Putamen (tissue), 1 donor: Measurements from ENCODE around the gene PLXNA4.

Experiments
- DNase-seq: peaks from one replicate; pipeline ENCODE4 v3.0.0-alpha.2; 2016; ENCODE audit warnings: low spot score

Gene PLXNA4

GRCh38 chr7:132112106-132112505 lies 464.2 kb downstream of the PLXNA4 start:
- DNase-seq, result no peak

GRCh38 chr7:132110692-132111091 lies 465.6 kb downstream of the PLXNA4 start:
- DNase-seq, result no peak

- no peak for DNase-seq
Measured at GRCh38 chr7:132109769-132110168, 466.5 kb downstream of the PLXNA4 start.

GRCh38 chr7:132108563-132108962 lies 467.7 kb downstream of the PLXNA4 start:
- no peak for DNase-seq

- no peak for DNase-seq
Measured at GRCh38 chr7:132106491-132106890, 469.8 kb downstream of the PLXNA4 start.

GRCh38 chr7:132105096-132105495 lies 471.2 kb downstream of the PLXNA4 start:
- DNase-seq, result no peak

- DNase-seq, result no peak
Measured at GRCh38 chr7:132103718-132104117, 472.6 kb downstream of the PLXNA4 start.

- peak; percentile 23 for DNase-seq
Measured at GRCh38 chr7:132102942-132103341, 473.3 kb downstream of the PLXNA4 start.

GRCh38 chr7:132102391-132102790 lies 473.9 kb downstream of the PLXNA4 start:
- DNase-seq, result no peak

GRCh38 chr7:132100981-132101380 lies 475.3 kb downstream of the PLXNA4 start:
- DNase-seq, result no peak

- DNase-seq, result no peak
Measured at GRCh38 chr7:132100483-132100882, 475.8 kb downstream of the PLXNA4 start.

- DNase-seq, result no peak
Measured at GRCh38 chr7:132099163-132099562, 477.1 kb downstream of the PLXNA4 start.

- no peak for DNase-seq
Measured at GRCh38 chr7:132098327-132098726, 477.9 kb downstream of the PLXNA4 start.

- DNase-seq, result no peak
Measured at GRCh38 chr7:132097550-132098134, 478.6 kb downstream of the PLXNA4 start.

GRCh38 chr7:132095111-132095765 lies 481.0 kb downstream of the PLXNA4 start:
- no peak for DNase-seq

GRCh38 chr7:132092106-132092505 lies 484.2 kb downstream of the PLXNA4 start:
- no peak for DNase-seq

- DNase-seq, result no peak
Measured at GRCh38 chr7:132091706-132092105, 484.6 kb downstream of the PLXNA4 start.

- no peak for DNase-seq
Measured at GRCh38 chr7:132090444-132090843, 485.8 kb downstream of the PLXNA4 start.

GRCh38 chr7:132089356-132089755 lies 486.9 kb downstream of the PLXNA4 start:
- no peak for DNase-seq

GRCh38 chr7:132087421-132087820 lies 488.8 kb downstream of the PLXNA4 start:
- DNase-seq, result no peak

GRCh38 chr7:132084776-132085388 lies 491.4 kb downstream of the PLXNA4 start:
- DNase-seq, result no peak

GRCh38 chr7:132083537-132084123 lies 492.6 kb downstream of the PLXNA4 start:
- no peak for DNase-seq

GRCh38 chr7:132083126-132083525 lies 493.1 kb downstream of the PLXNA4 start:
- no peak for DNase-seq
